Neural cell (in vitro differentiated cells): ENCODE measurements around the gene SFMBT2. TPM values are rescaled to one million over a fixed set of nuclear protein-coding genes. Genes with fewer than 3 reads are reported as not detected.

Experiments used
- H2AFZ ChIP-seq: fragments of 200-600, 300-800 bp; sonication (generic), shearing (Covaris generic); 2 replicates; pipeline ENCODE4 v1.6.0; 2014; ENCODE audit warnings: low read depth, mild to moderate bottlenecking, antibody characterized with exemption, low read length, moderate library complexity
- H3F3A ChIP-seq: fragments of 200-600 bp; shearing (Covaris generic); 2 replicates; pipeline ENCODE4 v1.6.1; 2016; ENCODE audit warnings: mild to moderate bottlenecking, moderate library complexity, mixed read lengths, antibody characterized with exemption, low read length; ENCODE audit not compliant: insufficient read depth, poor library complexity, severe bottlenecking
- H3K27ac ChIP-seq: fragments of 200-600, 300-800 bp; sonication (generic), shearing (Covaris generic); 2 replicates; pipeline ENCODE4 v1.5.1; 2014; ENCODE audit warnings: mild to moderate bottlenecking, low read length, moderate library complexity
- H3K27me3 ChIP-seq: fragments of 300-800, 200-600 bp; sonication (generic), shearing (Covaris generic); 2 replicates; pipeline ENCODE4 v1.6.0; 2014; ENCODE audit warnings: mild to moderate bottlenecking, low read depth, low read length, moderate library complexity; ENCODE audit not compliant: insufficient read depth
- H3K36me3 ChIP-seq: fragments of 300-800, 200-600 bp; sonication (generic), shearing (Covaris generic); 2 replicates; pipeline ENCODE4 v1.5.1; 2014; ENCODE audit warnings: mild to moderate bottlenecking, antibody characterized with exemption, low read length, moderate library complexity; ENCODE audit not compliant: insufficient read depth
- H3K4me2 ChIP-seq: fragments of 300-800, 200-600 bp; sonication (generic), shearing (Covaris generic); 2 replicates; pipeline ENCODE4 v1.6.0; 2014; ENCODE audit warnings: mild to moderate bottlenecking, low read length
- H3K4me3 ChIP-seq: fragments of 300-800, 200-600 bp; sonication (generic), shearing (Covaris generic); 2 replicates; pipeline ENCODE4 v1.5.1; 2014; ENCODE audit warnings: mild to moderate bottlenecking, low read length, moderate library complexity
- H3K79me2 ChIP-seq: fragments of 200-600 bp; shearing (Covaris generic); replicated peaks from 2 replicates; pipeline ENCODE4 v1.6.0; 2014; ENCODE audit warnings: mild to moderate bottlenecking, low read length, moderate library complexity; ENCODE audit not compliant: insufficient read depth
- H3K9ac ChIP-seq: fragments of 300-800, 200-600 bp; sonication (generic), shearing (Covaris generic); 2 replicates; pipeline ENCODE4 v1.6.1; 2016; ENCODE audit warnings: mild to moderate bottlenecking, low read length, mixed read lengths
- H3K9me2 ChIP-seq: fragments of 200-600 bp; shearing (Covaris generic); 2 replicates; pipeline ENCODE4 v1.6.1; 2016; ENCODE audit warnings: mild to moderate bottlenecking, low read length, mixed read lengths; ENCODE audit not compliant: insufficient read depth
- H3K9me3 ChIP-seq: fragments of 200-600, 300-800 bp; sonication (generic), shearing (Covaris generic); 2 replicates; pipeline ENCODE4 v1.6.1; 2016; ENCODE audit warnings: mild to moderate bottlenecking, mixed run types, low read length, moderate library complexity, mixed read lengths
- H4K20me1 ChIP-seq: fragments of 200-600 bp; shearing (Covaris generic); 2 replicates; pipeline ENCODE4 v1.6.1; 2016; ENCODE audit warnings: mild to moderate bottlenecking, mixed run types; ENCODE audit not compliant: insufficient read depth
- CTCF ChIP-seq: fragments of 450-650 bp; IDR thresholded peaks from 2 replicates; pipeline ENCODE4 v1.5.1; 2014; ENCODE audit warnings: antibody characterized with exemption, mild to moderate bottlenecking, moderate library complexity; ENCODE audit not compliant: poor library complexity, severe bottlenecking
- EP300 ChIP-seq: fragments of 450-650 bp; conservative IDR thresholded peaks from 2 replicates; pipeline ENCODE4 v1.6.1; 2014; ENCODE audit warnings: antibody characterized with exemption, mild to moderate bottlenecking, moderate library complexity; ENCODE audit not compliant: poor library complexity, severe bottlenecking
- EZH2 ChIP-seq: fragments of 200-600, 300-800 bp; shearing (Covaris generic), sonication (generic); IDR thresholded peaks from 2 replicates; pipeline ENCODE4 v1.6.1; 2014; ENCODE audit warnings: antibody characterized with exemption, low read length, borderline replicate concordance, mild to moderate bottlenecking; ENCODE audit not compliant: insufficient read depth, poor library complexity, severe bottlenecking
- MXI1 ChIP-seq: fragments of 450-650 bp; conservative IDR thresholded peaks from 2 replicates; pipeline ENCODE4 v1.6.1; 2014; ENCODE audit warnings: antibody characterized with exemption, mild to moderate bottlenecking; ENCODE audit not compliant: poor library complexity, severe bottlenecking
- POLR2AphosphoS5 ChIP-seq: IDR thresholded peaks from 2 replicates; pipeline ENCODE4 v1.6.1; 2012
- RAD21 ChIP-seq: fragments of 450-650 bp; conservative IDR thresholded peaks from 2 replicates; pipeline ENCODE4 v1.6.1; 2014; ENCODE audit warnings: antibody characterized with exemption, mild to moderate bottlenecking, moderate library complexity
- REST ChIP-seq: IDR thresholded peaks from 2 replicates; pipeline ENCODE4 v1.6.1; 2012; ENCODE audit warnings: borderline replicate concordance
- SMC3 ChIP-seq: fragments of 450-650 bp; conservative IDR thresholded peaks from 2 replicates; pipeline ENCODE4 v1.6.1; 2014; ENCODE audit warnings: antibody characterized with exemption, mild to moderate bottlenecking, moderate library complexity; ENCODE audit not compliant: poor library complexity
- TAF1 ChIP-seq: IDR thresholded peaks from 2 replicates; pipeline ENCODE4 v1.6.1; 2012; ENCODE audit warnings: low read depth
- polyA plus RNA-seq: library from polyadenylated mRNA; depleted of rRNA; stranded (reverse); fragments of >200 nt; gene quantifications from 2 replicates; pipeline ENCODE4 v1.2.3, GENCODE V29; 2014

The SFMBT2 gene
- polyA plus RNA-seq, 1 donor from 2014 or later, result 1.3 TPM

GRCh38 chr10:7239312-7239985, 171.4 kb downstream of the SFMBT2 start:
- no peaks in the 10 kb centered on the region for H3K27me3 ChIP-seq
- H3K9ac ChIP-seq, result no peak overlapping the region
- no peaks in the 10 kb centered on the region for H3F3A ChIP-seq
- no peaks in the 10 kb centered on the region for H3K9me3 ChIP-seq
- H2AFZ ChIP-seq, result no peak overlapping the region
- no peak overlapping the region for H3K4me3 ChIP-seq
- no peaks in the 10 kb centered on the region for H4K20me1 ChIP-seq
- no peak overlapping the region for H3K27ac ChIP-seq
- no peak overlapping the region for H3K4me2 ChIP-seq
- TF ChIP-seq TAF1 (no peak), EP300 (no peak), CTCF (no peak), POLR2AphosphoS5 (no peak), RAD21 (no peak), REST (no peak), SMC3 (no peak), EZH2 (no peak), MXI1 (no peak)
- no peaks in the 10 kb centered on the region for H3K79me2 ChIP-seq
- H3K36me3 ChIP-seq, result no peaks in the 10 kb centered on the region
- no peaks in the 10 kb centered on the region for H3K9me2 ChIP-seq

GRCh38 chr10:7235376-7235775, 175.5 kb downstream of the SFMBT2 start:
- Histone ChIP-seq H3K9me2 (no peaks in the 10 kb centered on the region), H3K4me3 (no peak overlapping the region), H3K79me2 (no peaks in the 10 kb centered on the region), H3K9ac (no peak overlapping the region), H3K4me2 (no peak overlapping the region), H3F3A (no peaks in the 10 kb centered on the region), H3K27ac (no peak overlapping the region), H3K9me3 (no peaks in the 10 kb centered on the region), H4K20me1 (no peaks in the 10 kb centered on the region), H2AFZ (no peak overlapping the region), H3K36me3 (no peaks in the 10 kb centered on the region), H3K27me3 (no peaks in the 10 kb centered on the region)
- TF ChIP-seq RAD21 (no peak), SMC3 (no peak), CTCF (no peak), REST (no peak), MXI1 (no peak), EP300 (no peak), TAF1 (no peak), EZH2 (no peak), POLR2AphosphoS5 (no peak)
